WTC11 (cell line): ENCODE data around the gene ACSF2. TPM values are rescaled to one million over a fixed set of nuclear protein-coding genes. Genes with fewer than 3 reads are reported as not detected.

Experiments used
- ATAC-seq: fragments of 200-7000 bp; cut with Tn5 transposase; 2 replicates; pipeline ENCODE4 v1.10.0; 2021; ENCODE audit warnings: mild to moderate bottlenecking, moderate library complexity
- CTCF ChIA-PET: fragments of 300-600 bp; sonication (Branson Sonifier 250); formaldehyde crosslinking; loops from one replicate; lab custom pipeline; 2021; ENCODE audit warnings: antibody characterized with exemption; lab: Charles Lee
- POLR2A ChIA-PET: fragments of 350-600 bp; sonication (Branson Sonifier 250); formaldehyde crosslinking; loops from one replicate; lab custom pipeline; 2021; ENCODE audit warnings: antibody characterized with exemption; lab: Charles Lee
- DNase-seq: peaks from one replicate; pipeline ENCODE4 v3.0.0; 2021; ENCODE audit warnings: low spot score
- H3K27ac Mint-ChIP-seq: 2 replicates; pipeline ENCODE4 v1.8.0; 2021; ENCODE audit warnings: mixed read lengths
- H3K27me3 Mint-ChIP-seq: 2 replicates; pipeline ENCODE4 v1.8.0; 2021; ENCODE audit warnings: low read depth, mild to moderate bottlenecking, moderate library complexity, mixed read lengths
- H3K36me3 Mint-ChIP-seq: 2 replicates; pipeline ENCODE4 v1.8.0; 2021; ENCODE audit warnings: mixed read lengths
- H3K4me1 Mint-ChIP-seq: 2 replicates; pipeline ENCODE4 v1.8.0; 2022; ENCODE audit warnings: mixed read lengths
- H3K4me3 Mint-ChIP-seq: 2 replicates; pipeline ENCODE4 v1.8.0; 2021; ENCODE audit warnings: mild to moderate bottlenecking, moderate library complexity, mixed read lengths
- H3K9me3 Mint-ChIP-seq: 2 replicates; pipeline ENCODE4 v1.8.0; 2021; ENCODE audit warnings: mixed read lengths
- CREB1 ChIP-seq: sonication (generic); formaldehyde crosslinking; IDR thresholded peaks from 2 replicates; pipeline ENCODE4 v1.8.0; 2023; ENCODE audit warnings: mild to moderate bottlenecking, missing genetic modification reagents
- GRHL2 ChIP-seq: fragments of 250-450 bp; sonication (Bioruptor Pico); IDR thresholded peaks from 2 replicates; pipeline ENCODE4 v1.8.0; 2022; ENCODE audit warnings: mild to moderate bottlenecking, moderate library complexity; ENCODE audit not compliant: insufficient replicate concordance, severe bottlenecking
- GTF2I ChIP-seq: fragments of 250-450 bp; sonication (Bioruptor Pico); conservative IDR thresholded peaks from 2 replicates; pipeline ENCODE4 v1.4.0; 2021; ENCODE audit warnings: mild to moderate bottlenecking
- NR1H2 ChIP-seq: sonication (generic); formaldehyde crosslinking; IDR thresholded peaks from 2 replicates; pipeline ENCODE4 v1.9.0; 2021; ENCODE audit warnings: mild to moderate bottlenecking, moderate library complexity, missing genetic modification reagents
- TCF7 ChIP-seq: sonication (generic); formaldehyde crosslinking; IDR thresholded peaks from 2 replicates; pipeline ENCODE4 v1.8.0; 2022; ENCODE audit warnings: mild to moderate bottlenecking, low read depth, missing genetic modification reagents, moderate library complexity
- TEAD4 ChIP-seq: sonication (generic); formaldehyde crosslinking; IDR thresholded peaks from 2 replicates; pipeline ENCODE4 v1.8.0; 2022; ENCODE audit warnings: mild to moderate bottlenecking, missing genetic modification reagents
- ZNF219 ChIP-seq: sonication (generic); formaldehyde crosslinking; IDR thresholded peaks from 2 replicates; pipeline ENCODE4 v1.8.0; 2023; ENCODE audit warnings: missing genetic modification reagents, mild to moderate bottlenecking, borderline replicate concordance
- total RNA-seq: library from RNA; stranded (reverse); gene quantifications from 3 replicates; pipeline ENCODE4 v1.2.3, GENCODE V29; 2021
- TF ChIP-seq, protein P1 (sequence below): sonication (generic); formaldehyde crosslinking; IDR thresholded peaks from 2 replicates; pipeline ENCODE4 v1.8.1; 2023; ENCODE audit warnings: mild to moderate bottlenecking, missing genetic modification reagents, borderline replicate concordance
- TF ChIP-seq, protein P2 (sequence below): sonication (generic); formaldehyde crosslinking; IDR thresholded peaks from 2 replicates; pipeline ENCODE4 v1.8.0; 2022; ENCODE audit warnings: mild to moderate bottlenecking, missing genetic modification reagents
- TF ChIP-seq, protein P3 (sequence below): fragments of 200-600 bp; IDR thresholded peaks from 2 replicates; pipeline ENCODE4 v1.8.0; 2022; ENCODE audit warnings: antibody characterized with exemption
- TF ChIP-seq, protein P4 (sequence below): sonication (generic); formaldehyde crosslinking; IDR thresholded peaks from 2 replicates; pipeline ENCODE4 v1.8.1; 2022; ENCODE audit warnings: mild to moderate bottlenecking, moderate library complexity, missing genetic modification reagents
- TF ChIP-seq, protein P5 (sequence below): sonication (generic); formaldehyde crosslinking; conservative IDR thresholded peaks from 2 replicates; pipeline ENCODE4 v1.8.1; 2023; ENCODE audit warnings: mild to moderate bottlenecking, low read depth, missing genetic modification reagents, moderate library complexity
- TF ChIP-seq, protein P6 (sequence below): sonication (generic); formaldehyde crosslinking; IDR thresholded peaks from 2 replicates; pipeline ENCODE4 v1.8.0; 2023; ENCODE audit warnings: missing genetic modification reagents, mild to moderate bottlenecking, borderline replicate concordance

ACSF2 gene
- total RNA-seq, 1 experiment from 2014 or later, result 19.9 TPM

DNA sequence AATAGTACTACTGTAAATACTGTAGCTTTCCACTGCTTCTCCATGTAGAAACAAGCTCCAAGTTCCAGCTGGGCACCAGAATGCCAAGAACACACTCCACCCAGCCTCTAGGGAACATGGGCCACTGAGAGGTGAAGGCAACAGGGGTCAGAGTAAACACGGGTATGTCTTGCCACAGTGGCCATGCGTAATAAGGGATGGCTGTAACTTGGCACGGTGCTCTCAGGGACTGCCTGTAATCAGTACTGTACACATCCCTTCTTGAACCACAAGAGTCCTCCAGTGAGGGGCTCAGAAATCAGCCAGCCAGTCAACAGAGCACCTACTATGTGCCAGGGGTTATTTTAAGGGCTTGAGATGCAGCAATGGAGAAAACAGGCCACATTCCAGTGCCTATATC, 39.5 kb upstream of the ACSF2 start:
- no peak overlapping the region for H3K27ac Mint-ChIP-seq
- CTCF ChIA-PET, result no interaction called here
- ATAC-seq, result no peak
- H3K4me3 Mint-ChIP-seq, result no peak overlapping the region
- no peaks in the 10 kb centered on the region for H3K4me1 Mint-ChIP-seq
- POLR2A ChIA-PET, result no interaction called here
- H3K27me3 Mint-ChIP-seq, result no peaks in the 10 kb centered on the region; the same call in 1 of the 2 replicates
- TF ChIP-seq TEAD4 (CRISPR knock-in tag) (no peak), GRHL2 (no peak), TCF7 (no peak)
- TF ChIP-seq, protein P1, sequence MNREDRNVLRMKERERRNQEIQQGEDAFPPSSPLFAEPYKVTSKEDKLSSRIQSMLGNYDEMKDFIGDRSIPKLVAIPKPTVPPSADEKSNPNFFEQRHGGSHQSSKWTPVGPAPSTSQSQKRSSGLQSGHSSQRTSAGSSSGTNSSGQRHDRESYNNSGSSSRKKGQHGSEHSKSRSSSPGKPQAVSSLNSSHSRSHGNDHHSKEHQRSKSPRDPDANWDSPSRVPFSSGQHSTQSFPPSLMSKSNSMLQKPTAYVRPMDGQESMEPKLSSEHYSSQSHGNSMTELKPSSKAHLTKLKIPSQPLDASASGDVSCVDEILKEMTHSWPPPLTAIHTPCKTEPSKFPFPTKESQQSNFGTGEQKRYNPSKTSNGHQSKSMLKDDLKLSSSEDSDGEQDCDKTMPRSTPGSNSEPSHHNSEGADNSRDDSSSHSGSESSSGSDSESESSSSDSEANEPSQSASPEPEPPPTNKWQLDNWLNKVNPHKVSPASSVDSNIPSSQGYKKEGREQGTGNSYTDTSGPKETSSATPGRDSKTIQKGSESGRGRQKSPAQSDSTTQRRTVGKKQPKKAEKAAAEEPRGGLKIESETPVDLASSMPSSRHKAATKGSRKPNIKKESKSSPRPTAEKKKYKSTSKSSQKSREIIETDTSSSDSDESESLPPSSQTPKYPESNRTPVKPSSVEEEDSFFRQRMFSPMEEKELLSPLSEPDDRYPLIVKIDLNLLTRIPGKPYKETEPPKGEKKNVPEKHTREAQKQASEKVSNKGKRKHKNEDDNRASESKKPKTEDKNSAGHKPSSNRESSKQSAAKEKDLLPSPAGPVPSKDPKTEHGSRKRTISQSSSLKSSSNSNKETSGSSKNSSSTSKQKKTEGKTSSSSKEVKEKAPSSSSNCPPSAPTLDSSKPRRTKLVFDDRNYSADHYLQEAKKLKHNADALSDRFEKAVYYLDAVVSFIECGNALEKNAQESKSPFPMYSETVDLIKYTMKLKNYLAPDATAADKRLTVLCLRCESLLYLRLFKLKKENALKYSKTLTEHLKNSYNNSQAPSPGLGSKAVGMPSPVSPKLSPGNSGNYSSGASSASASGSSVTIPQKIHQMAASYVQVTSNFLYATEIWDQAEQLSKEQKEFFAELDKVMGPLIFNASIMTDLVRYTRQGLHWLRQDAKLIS (CRISPR knock-in tag), result no peak
- TF ChIP-seq, protein P2, sequence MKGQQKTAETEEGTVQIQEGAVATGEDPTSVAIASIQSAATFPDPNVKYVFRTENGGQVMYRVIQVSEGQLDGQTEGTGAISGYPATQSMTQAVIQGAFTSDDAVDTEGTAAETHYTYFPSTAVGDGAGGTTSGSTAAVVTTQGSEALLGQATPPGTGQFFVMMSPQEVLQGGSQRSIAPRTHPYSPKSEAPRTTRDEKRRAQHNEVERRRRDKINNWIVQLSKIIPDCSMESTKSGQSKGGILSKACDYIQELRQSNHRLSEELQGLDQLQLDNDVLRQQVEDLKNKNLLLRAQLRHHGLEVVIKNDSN (CRISPR knock-in tag), result no peak
- TF ChIP-seq, protein P3, sequence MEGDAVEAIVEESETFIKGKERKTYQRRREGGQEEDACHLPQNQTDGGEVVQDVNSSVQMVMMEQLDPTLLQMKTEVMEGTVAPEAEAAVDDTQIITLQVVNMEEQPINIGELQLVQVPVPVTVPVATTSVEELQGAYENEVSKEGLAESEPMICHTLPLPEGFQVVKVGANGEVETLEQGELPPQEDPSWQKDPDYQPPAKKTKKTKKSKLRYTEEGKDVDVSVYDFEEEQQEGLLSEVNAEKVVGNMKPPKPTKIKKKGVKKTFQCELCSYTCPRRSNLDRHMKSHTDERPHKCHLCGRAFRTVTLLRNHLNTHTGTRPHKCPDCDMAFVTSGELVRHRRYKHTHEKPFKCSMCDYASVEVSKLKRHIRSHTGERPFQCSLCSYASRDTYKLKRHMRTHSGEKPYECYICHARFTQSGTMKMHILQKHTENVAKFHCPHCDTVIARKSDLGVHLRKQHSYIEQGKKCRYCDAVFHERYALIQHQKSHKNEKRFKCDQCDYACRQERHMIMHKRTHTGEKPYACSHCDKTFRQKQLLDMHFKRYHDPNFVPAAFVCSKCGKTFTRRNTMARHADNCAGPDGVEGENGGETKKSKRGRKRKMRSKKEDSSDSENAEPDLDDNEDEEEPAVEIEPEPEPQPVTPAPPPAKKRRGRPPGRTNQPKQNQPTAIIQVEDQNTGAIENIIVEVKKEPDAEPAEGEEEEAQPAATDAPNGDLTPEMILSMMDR, result no peak
- TF ChIP-seq, all 79 proteins: peak for 0
- no peak for DNase-seq
- Mint-ChIP-seq H3K9me3 (no peaks in the 10 kb centered on the region), H3K36me3 (peaks cover 80% of the 10 kb centered on the region)

DNA sequence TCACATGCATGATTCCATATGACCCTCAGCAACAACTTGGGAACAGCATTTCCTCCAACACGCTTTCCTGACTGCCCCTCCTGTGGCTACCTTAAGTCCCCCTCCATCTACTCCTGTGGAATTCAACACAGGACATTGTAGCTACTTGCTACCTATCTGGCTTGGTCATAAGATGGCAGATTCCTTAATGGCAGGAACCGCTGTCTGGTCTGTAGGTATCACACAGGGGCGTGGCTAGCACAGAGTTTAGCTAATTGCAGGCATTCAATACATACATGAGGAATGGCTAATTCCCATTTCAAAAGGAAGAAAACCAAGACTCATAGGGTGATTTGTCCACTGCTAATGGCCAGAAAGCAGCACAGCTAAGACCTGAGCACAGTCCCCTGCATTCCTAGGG, 37.3 kb upstream of the ACSF2 start:
- Mint-ChIP-seq H3K27ac (no peak overlapping the region), H3K36me3 (peaks cover 85% of the 10 kb centered on the region), H3K27me3 (no peaks in the 10 kb centered on the region; the same call in 1 of the 2 replicates), H3K9me3 (no peaks in the 10 kb centered on the region), H3K4me3 (no peak overlapping the region), H3K4me1 (no peaks in the 10 kb centered on the region)
- POLR2A ChIA-PET, result no interaction called here
- TF ChIP-seq GTF2I (CRISPR knock-in tag) (no peak), CREB1 (CRISPR knock-in tag) (no peak), NR1H2 (CRISPR knock-in tag) (no peak), ZNF219 (CRISPR knock-in tag) (no peak)
- TF ChIP-seq, protein P4, sequence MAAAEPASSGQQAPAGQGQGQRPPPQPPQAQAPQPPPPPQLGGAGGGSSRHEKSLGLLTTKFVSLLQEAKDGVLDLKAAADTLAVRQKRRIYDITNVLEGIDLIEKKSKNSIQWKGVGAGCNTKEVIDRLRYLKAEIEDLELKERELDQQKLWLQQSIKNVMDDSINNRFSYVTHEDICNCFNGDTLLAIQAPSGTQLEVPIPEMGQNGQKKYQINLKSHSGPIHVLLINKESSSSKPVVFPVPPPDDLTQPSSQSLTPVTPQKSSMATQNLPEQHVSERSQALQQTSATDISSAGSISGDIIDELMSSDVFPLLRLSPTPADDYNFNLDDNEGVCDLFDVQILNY (CRISPR knock-in tag), result no peak
- TF ChIP-seq, protein P1 (CRISPR knock-in tag), result no peak
- TF ChIP-seq, protein P5, sequence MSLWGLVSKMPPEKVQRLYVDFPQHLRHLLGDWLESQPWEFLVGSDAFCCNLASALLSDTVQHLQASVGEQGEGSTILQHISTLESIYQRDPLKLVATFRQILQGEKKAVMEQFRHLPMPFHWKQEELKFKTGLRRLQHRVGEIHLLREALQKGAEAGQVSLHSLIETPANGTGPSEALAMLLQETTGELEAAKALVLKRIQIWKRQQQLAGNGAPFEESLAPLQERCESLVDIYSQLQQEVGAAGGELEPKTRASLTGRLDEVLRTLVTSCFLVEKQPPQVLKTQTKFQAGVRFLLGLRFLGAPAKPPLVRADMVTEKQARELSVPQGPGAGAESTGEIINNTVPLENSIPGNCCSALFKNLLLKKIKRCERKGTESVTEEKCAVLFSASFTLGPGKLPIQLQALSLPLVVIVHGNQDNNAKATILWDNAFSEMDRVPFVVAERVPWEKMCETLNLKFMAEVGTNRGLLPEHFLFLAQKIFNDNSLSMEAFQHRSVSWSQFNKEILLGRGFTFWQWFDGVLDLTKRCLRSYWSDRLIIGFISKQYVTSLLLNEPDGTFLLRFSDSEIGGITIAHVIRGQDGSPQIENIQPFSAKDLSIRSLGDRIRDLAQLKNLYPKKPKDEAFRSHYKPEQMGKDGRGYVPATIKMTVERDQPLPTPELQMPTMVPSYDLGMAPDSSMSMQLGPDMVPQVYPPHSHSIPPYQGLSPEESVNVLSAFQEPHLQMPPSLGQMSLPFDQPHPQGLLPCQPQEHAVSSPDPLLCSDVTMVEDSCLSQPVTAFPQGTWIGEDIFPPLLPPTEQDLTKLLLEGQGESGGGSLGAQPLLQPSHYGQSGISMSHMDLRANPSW (CRISPR knock-in tag), result no peak
- TF ChIP-seq, protein P6, sequence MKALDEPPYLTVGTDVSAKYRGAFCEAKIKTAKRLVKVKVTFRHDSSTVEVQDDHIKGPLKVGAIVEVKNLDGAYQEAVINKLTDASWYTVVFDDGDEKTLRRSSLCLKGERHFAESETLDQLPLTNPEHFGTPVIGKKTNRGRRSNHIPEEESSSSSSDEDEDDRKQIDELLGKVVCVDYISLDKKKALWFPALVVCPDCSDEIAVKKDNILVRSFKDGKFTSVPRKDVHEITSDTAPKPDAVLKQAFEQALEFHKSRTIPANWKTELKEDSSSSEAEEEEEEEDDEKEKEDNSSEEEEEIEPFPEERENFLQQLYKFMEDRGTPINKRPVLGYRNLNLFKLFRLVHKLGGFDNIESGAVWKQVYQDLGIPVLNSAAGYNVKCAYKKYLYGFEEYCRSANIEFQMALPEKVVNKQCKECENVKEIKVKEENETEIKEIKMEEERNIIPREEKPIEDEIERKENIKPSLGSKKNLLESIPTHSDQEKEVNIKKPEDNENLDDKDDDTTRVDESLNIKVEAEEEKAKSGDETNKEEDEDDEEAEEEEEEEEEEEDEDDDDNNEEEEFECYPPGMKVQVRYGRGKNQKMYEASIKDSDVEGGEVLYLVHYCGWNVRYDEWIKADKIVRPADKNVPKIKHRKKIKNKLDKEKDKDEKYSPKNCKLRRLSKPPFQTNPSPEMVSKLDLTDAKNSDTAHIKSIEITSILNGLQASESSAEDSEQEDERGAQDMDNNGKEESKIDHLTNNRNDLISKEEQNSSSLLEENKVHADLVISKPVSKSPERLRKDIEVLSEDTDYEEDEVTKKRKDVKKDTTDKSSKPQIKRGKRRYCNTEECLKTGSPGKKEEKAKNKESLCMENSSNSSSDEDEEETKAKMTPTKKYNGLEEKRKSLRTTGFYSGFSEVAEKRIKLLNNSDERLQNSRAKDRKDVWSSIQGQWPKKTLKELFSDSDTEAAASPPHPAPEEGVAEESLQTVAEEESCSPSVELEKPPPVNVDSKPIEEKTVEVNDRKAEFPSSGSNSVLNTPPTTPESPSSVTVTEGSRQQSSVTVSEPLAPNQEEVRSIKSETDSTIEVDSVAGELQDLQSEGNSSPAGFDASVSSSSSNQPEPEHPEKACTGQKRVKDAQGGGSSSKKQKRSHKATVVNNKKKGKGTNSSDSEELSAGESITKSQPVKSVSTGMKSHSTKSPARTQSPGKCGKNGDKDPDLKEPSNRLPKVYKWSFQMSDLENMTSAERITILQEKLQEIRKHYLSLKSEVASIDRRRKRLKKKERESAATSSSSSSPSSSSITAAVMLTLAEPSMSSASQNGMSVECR (CRISPR knock-in tag), result no peak
- CTCF ChIA-PET, result interaction anchor here (1.5 to 1.8 kb wide), 2 partner anchors 8 to 26 kb away, joined by 5 read pairs; partner anchors contain the start of gene LRRC59
- DNase-seq (no peak), ATAC-seq (no peak)
